ENCODE results near the gene RS1. TPM values are rescaled to one million over a fixed set of nuclear protein-coding genes. Genes with fewer than 3 reads are reported as not detected.

The RS1 gene
- total RNA-seq, 1 donor from 2014 or later = not detected

- no peak for TF ChIP-seq CTCF (IDR thresholded peaks at IDR 0.05; ENCODE audit: borderline replicate concordance)
- intact Hi-C loops (cut with micrococcal nuclease) = no loop called here
- no peaks in the 10 kb centered on the region for H3K9me3 ChIP-seq (replicated peaks)
- no peak overlapping the region for H3K27ac ChIP-seq (replicated peaks)
- DNase-seq = no peak
- H3K27me3 ChIP-seq (ENCODE audit: low read depth) = no peaks in the 10 kb centered on the region
- no peaks in the 10 kb centered on the region for H3K36me3 ChIP-seq
- H3K4me1 ChIP-seq = no peaks in the 10 kb centered on the region
- H3K4me3 ChIP-seq = no peak overlapping the region
These were observed 32.6 kb downstream of the RS1 start for GRCh38 chrX:18639280-18639679.

- DNase-seq = no peak
- no peak overlapping the region for H3K4me3 ChIP-seq
- no peaks in the 10 kb centered on the region for H3K4me1 ChIP-seq
- intact Hi-C loops (cut with micrococcal nuclease) = no loop called here
- H3K9me3 ChIP-seq (replicated peaks) = no peaks in the 10 kb centered on the region
- no peaks in the 10 kb centered on the region for H3K27me3 ChIP-seq (ENCODE audit: low read depth)
- TF ChIP-seq CTCF (IDR thresholded peaks at IDR 0.05; ENCODE audit: borderline replicate concordance) = no peak
- no peak overlapping the region for H3K27ac ChIP-seq (replicated peaks)
- no peaks in the 10 kb centered on the region for H3K36me3 ChIP-seq
These were observed 33.5 kb downstream of the RS1 start for GRCh38 chrX:18638398-18638797.

- no peak for TF ChIP-seq CTCF (IDR thresholded peaks at IDR 0.05; ENCODE audit: borderline replicate concordance)
- H3K27ac ChIP-seq (replicated peaks) = no peak overlapping the region
- no peak for DNase-seq
- H3K27me3 ChIP-seq (ENCODE audit: low read depth) = no peaks in the 10 kb centered on the region
- no peaks in the 10 kb centered on the region for H3K4me1 ChIP-seq
- H3K4me3 ChIP-seq = no peak overlapping the region
- intact Hi-C loops (cut with micrococcal nuclease) = no loop called here
- peaks cover 14% of the 10 kb centered on the region for H3K36me3 ChIP-seq
- no peaks in the 10 kb centered on the region for H3K9me3 ChIP-seq (replicated peaks)
These were observed 41.0 kb downstream of the RS1 start for GRCh38 chrX:18630934-18631333.

- intact Hi-C loops (cut with micrococcal nuclease) = no loop called here
- Histone ChIP-seq H3K27me3 (ENCODE audit: low read depth) (no peaks in the 10 kb centered on the region), H3K4me3 (no peak overlapping the region), H3K36me3 (peaks cover 20% of the 10 kb centered on the region), H3K27ac (replicated peaks) (no peak overlapping the region), H3K9me3 (replicated peaks) (no peaks in the 10 kb centered on the region), H3K4me1 (no peaks in the 10 kb centered on the region)
- no peak for TF ChIP-seq CTCF (IDR thresholded peaks at IDR 0.05; ENCODE audit: borderline replicate concordance)
- no peak for DNase-seq
These were observed 47.3 kb downstream of the RS1 start for GRCh38 chrX:18624599-18624998.

- no peaks in the 10 kb centered on the region for H3K4me1 ChIP-seq
These were observed 51.6 kb downstream of the RS1 start for GRCh38 chrX:18620349-18620748.

More at GRCh38 chrX:18620349-18620748, 51.6 kb downstream of the RS1 start:
- intact Hi-C loops (cut with micrococcal nuclease) = no loop called here
- Histone ChIP-seq H3K27ac (replicated peaks) (no peak overlapping the region), H3K36me3 (peaks cover 5% of the 10 kb centered on the region), H3K9me3 (replicated peaks) (no peaks in the 10 kb centered on the region), H3K4me3 (no peak overlapping the region), H3K27me3 (ENCODE audit: low read depth) (no peaks in the 10 kb centered on the region)
- DNase-seq = no peak
- no peak for TF ChIP-seq CTCF (IDR thresholded peaks at IDR 0.05; ENCODE audit: borderline replicate concordance)
